ENCODE measurements around the gene SGSH. TPM values are rescaled to one million over a fixed set of nuclear protein-coding genes. Genes with fewer than 3 reads are reported as not detected.

The SGSH gene
- total RNA-seq, 5 donors from 2014 or later (not counting 1 experiment from before 2014, with no cell fraction given), result 133 to 197 (median 155) TPM

DNA sequence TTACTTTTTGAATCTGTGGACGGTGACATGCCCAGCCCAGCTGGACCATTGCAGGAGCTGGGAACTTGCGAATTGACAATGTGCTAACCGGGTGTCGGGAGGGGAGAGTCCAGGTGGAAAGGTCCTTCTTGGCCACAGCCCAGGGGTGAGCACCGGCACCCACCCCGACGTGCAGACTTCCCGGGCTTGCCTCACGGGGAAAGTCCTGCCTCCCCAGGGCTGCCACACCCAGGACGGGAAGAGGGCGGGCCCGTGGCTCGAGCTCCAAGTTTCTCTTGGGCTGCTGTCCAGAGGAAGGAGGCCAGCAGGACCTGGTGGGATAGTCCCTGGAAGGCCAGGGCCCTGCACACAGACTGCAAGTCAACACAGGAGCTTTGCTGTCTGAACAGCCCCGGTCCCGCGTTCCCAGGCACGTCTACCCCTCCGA, 32.6 kb downstream of the SGSH start:
- H3K9me3 Mint-ChIP-seq, result no peaks in the 10 kb centered on the region
- WGBS (ENCODE audit: insufficient coverage), result 90% methylated on average over 18 of the region's 18 CpGs
- ChIA-PET POLR2A (no interaction called here), CTCF (no interaction called here)
- ATAC-seq (replicated peaks in 1 of 4) (no peak), DNase-seq (no peak)
- H3K27me3 Mint-ChIP-seq, result peaks cover 0 to 3% of the 10 kb centered on the region in 2 donors
- no peaks in the 10 kb centered on the region for H3K4me1 Mint-ChIP-seq
- Histone ChIP-seq H3K36me3 (ENCODE audit: control insufficient read depth in 2 of 2, extremely low read depth in 1 of 2, insufficient read depth in 1 of 2, low read length in 1 of 2) (no peaks in the 10 kb centered on the region), H3K4me3 (ENCODE audit: control insufficient read depth in 1 of 2, extremely low read depth in 1 of 2, low read length in 1 of 2) (no peak overlapping the region), H3K27ac (ENCODE audit: low read length) (no peak overlapping the region), H3K27me3 (replicated peaks in 1 of 2; ENCODE audit: control insufficient read depth in 2 of 2, extremely low read depth in 1 of 2, insufficient read depth in 2 of 2, low read length in 1 of 2) (peaks cover 0 to 52% of the 10 kb centered on the region in 2 experiments), H3K4me1 (ENCODE audit: control insufficient read depth in 1 of 2, extremely low read depth in 1 of 2, insufficient read depth in 2 of 2, low read length in 2 of 2) (no peaks in the 10 kb centered on the region), H3K9me3 (no peaks in the 10 kb centered on the region)
- no peak overlapping the region for H3K27ac Mint-ChIP-seq
- H3K4me3 Mint-ChIP-seq, result no peak overlapping the region
- H3K36me3 Mint-ChIP-seq, result no peaks in the 10 kb centered on the region

DNA sequence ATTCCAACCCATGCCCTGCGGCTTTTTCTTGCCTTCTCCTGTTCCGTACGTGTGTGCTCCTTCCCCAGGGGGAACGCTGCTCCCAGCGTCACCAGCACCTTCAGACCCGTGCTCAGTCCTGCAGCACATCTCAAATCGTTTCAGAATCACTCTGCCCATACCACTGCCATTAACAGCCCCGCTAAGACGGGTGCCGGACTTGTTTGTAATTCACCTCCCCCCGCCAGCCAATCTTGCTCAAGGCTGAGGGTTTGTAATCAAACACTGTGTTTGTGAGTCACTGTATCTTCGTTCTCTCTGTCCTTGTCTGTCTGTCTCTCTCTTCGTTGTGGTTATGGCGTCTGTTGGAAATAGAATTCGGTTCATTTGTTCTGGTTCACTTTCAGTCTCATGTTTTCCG, 33.0 kb downstream of the SGSH start:
- no peaks in the 10 kb centered on the region for H3K4me1 ChIP-seq (ENCODE audit: control insufficient read depth in 1 of 2, extremely low read depth in 1 of 2, insufficient read depth in 2 of 2, low read length in 2 of 2)
- H3K36me3 ChIP-seq (ENCODE audit: control insufficient read depth in 2 of 2, extremely low read depth in 1 of 2, insufficient read depth in 1 of 2, low read length in 1 of 2), result no peaks in the 10 kb centered on the region
- ATAC-seq (replicated peaks in 1 of 4) (no peak), DNase-seq (no peak)
- 90% methylated on average over 13 of the region's 16 CpGs for WGBS (ENCODE audit: insufficient coverage)
- ChIA-PET POLR2A (no interaction called here), CTCF (no interaction called here)
- H3K27ac ChIP-seq (ENCODE audit: low read length), result no peak overlapping the region
- H3K27me3 Mint-ChIP-seq, result peaks cover 0 to 3% of the 10 kb centered on the region in 2 donors
- no peaks in the 10 kb centered on the region for H3K9me3 ChIP-seq
- no peak overlapping the region for H3K4me3 Mint-ChIP-seq
- no peaks in the 10 kb centered on the region for H3K9me3 Mint-ChIP-seq
- H3K4me3 ChIP-seq (ENCODE audit: control insufficient read depth in 1 of 2, extremely low read depth in 1 of 2, low read length in 1 of 2), result no peak overlapping the region
- H3K27ac Mint-ChIP-seq, result no peak overlapping the region
- no peaks in the 10 kb centered on the region for H3K4me1 Mint-ChIP-seq
- H3K36me3 Mint-ChIP-seq, result no peaks in the 10 kb centered on the region
- peaks cover 0 to 52% of the 10 kb centered on the region in 2 experiments for H3K27me3 ChIP-seq (replicated peaks in 1 of 2; ENCODE audit: control insufficient read depth in 2 of 2, extremely low read depth in 1 of 2, insufficient read depth in 2 of 2, low read length in 1 of 2)

DNA sequence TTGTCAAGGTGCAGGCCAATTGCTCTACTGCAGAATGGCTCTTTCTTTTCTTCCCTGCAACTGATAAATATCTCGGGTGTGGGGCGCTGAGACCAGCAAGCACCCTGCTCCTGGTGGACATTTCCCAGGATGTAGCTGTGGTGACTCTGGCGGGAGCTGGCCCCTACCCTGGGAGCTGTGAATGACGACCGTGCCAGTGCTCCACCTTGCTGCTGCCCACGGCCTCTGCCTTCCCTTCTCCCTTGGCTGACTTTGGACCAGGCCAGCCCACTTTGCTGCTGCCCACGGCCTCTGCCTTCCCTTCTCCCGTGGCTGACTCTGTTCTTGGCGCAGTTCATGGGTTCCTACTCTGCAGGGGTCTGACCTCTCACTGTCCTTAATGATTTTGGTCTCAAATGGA, 34.2 kb downstream of the SGSH start:
- H3K36me3 Mint-ChIP-seq, result no peaks in the 10 kb centered on the region
- no peak overlapping the region for H3K4me3 Mint-ChIP-seq
- no peak for ATAC-seq (replicated peaks in 1 of 4)
- no peak overlapping the region for H3K27ac Mint-ChIP-seq
- ChIA-PET CTCF (interaction anchor here in 1 of 2 donors (0.6 kb wide), 1 partner anchor 14 kb away, joined by 4 read pairs; no protein-coding TSS in a partner anchor), POLR2A (interaction anchor here in 1 of 2 donors (0.6 kb wide), 1 partner anchor 149 kb away, joined by 4 read pairs; no protein-coding TSS in a partner anchor)
- H3K36me3 ChIP-seq (ENCODE audit: control insufficient read depth in 2 of 2, extremely low read depth in 1 of 2, insufficient read depth in 1 of 2, low read length in 1 of 2), result no peaks in the 10 kb centered on the region
- no peak overlapping the region for H3K4me3 ChIP-seq (ENCODE audit: control insufficient read depth in 1 of 2, extremely low read depth in 1 of 2, low read length in 1 of 2)
- H3K4me1 ChIP-seq (ENCODE audit: control insufficient read depth in 1 of 2, extremely low read depth in 1 of 2, insufficient read depth in 2 of 2, low read length in 2 of 2), result no peaks in the 10 kb centered on the region
- H3K27ac ChIP-seq (ENCODE audit: low read length), result no peak overlapping the region
- WGBS (ENCODE audit: insufficient coverage), result 74% methylated on average over 9 of the region's 9 CpGs
- H3K27me3 ChIP-seq (replicated peaks in 1 of 2; ENCODE audit: control insufficient read depth in 2 of 2, extremely low read depth in 1 of 2, insufficient read depth in 2 of 2, low read length in 1 of 2), result peaks cover 0 to 51% of the 10 kb centered on the region in 2 experiments
- H3K4me1 Mint-ChIP-seq, result no peaks in the 10 kb centered on the region
- no peaks in the 10 kb centered on the region for H3K9me3 Mint-ChIP-seq
- peaks cover 0 to 5% of the 10 kb centered on the region in 2 donors for H3K27me3 Mint-ChIP-seq
- no peak for DNase-seq
- H3K9me3 ChIP-seq, result no peaks in the 10 kb centered on the region

DNA sequence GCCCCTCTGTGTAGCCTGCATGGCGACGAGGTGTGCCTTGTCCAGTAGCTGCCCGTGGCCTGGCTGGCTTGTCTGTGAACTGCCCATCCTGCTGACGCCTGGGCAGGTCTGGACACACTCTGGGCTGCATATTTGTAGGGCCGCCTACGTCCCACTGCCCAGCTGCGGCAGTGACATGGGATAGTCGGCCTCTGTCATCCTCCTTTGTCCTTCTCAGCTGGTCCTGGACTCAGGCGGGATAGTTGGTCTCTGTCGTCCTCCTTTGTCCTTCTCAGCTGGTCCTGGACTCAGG, 35.8 kb downstream of the SGSH start:
- Mint-ChIP-seq H3K4me1 (no peaks in the 10 kb centered on the region), H3K27ac (no peak overlapping the region), H3K36me3 (no peaks in the 10 kb centered on the region), H3K27me3 (peaks cover 0 to 2% of the 10 kb centered on the region in 2 donors), H3K9me3 (no peaks in the 10 kb centered on the region), H3K4me3 (no peak overlapping the region)
- Histone ChIP-seq H3K36me3 (ENCODE audit: control insufficient read depth in 2 of 2, extremely low read depth in 1 of 2, insufficient read depth in 1 of 2, low read length in 1 of 2) (no peaks in the 10 kb centered on the region), H3K9me3 (no peaks in the 10 kb centered on the region), H3K4me3 (ENCODE audit: control insufficient read depth in 1 of 2, extremely low read depth in 1 of 2, low read length in 1 of 2) (no peak overlapping the region), H3K4me1 (ENCODE audit: control insufficient read depth in 1 of 2, extremely low read depth in 1 of 2, insufficient read depth in 2 of 2, low read length in 2 of 2) (no peaks in the 10 kb centered on the region), H3K27ac (ENCODE audit: low read length) (no peak overlapping the region), H3K27me3 (replicated peaks in 1 of 2; ENCODE audit: control insufficient read depth in 2 of 2, extremely low read depth in 1 of 2, insufficient read depth in 2 of 2, low read length in 1 of 2) (peaks cover 0 to 45% of the 10 kb centered on the region in 2 experiments)
- WGBS (ENCODE audit: insufficient coverage), result 74% methylated on average over 4 of the region's 10 CpGs
- POLR2A ChIA-PET, result no interaction called here
- CTCF ChIA-PET, result no interaction called here
- ATAC-seq (replicated peaks in 1 of 4) (no peak), DNase-seq (no peak)

DNA sequence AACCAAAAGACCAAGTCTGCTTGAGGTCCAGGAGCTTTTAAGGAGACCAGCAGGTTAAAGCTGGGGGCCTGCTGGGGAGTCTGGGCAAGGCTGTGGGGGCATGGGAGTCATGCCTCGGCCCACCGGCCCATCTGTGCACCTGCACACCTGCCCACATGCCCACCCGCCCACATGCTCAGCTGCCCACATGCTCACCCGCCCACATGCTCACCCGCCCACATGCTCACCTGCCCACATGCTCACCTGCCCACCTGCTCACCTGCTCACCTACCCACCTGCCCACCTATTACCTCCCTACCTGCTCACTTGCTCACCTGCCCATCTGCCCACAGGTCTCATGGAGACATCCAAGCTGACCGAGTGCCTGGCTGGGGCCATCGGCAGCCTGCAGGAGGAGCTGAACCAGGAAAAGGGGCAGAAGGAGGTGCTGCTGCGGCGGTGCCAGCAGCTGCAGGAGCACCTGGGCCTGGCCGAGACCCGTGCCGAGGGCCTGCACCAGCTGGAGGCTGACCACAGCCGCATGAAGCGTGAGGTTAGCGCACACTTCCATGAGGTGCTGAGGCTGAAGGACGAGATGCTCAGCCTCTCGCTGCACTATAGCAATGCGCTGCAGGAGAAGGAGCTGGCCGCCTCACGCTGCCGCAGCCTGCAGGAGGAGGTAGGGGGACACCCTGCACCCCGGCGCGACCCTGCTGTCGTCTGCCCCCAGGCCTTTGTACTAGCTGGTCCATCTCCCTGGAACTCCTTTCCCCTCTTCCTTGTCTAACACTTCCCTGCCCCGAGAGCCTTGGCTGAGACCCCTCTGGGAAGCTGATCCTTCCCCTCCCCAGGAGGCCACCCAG, 36.3 kb downstream of the SGSH start:
- ChIA-PET CTCF (no interaction called here), POLR2A (no interaction called here)
- Histone ChIP-seq H3K4me3 (ENCODE audit: control insufficient read depth in 1 of 2, extremely low read depth in 1 of 2, low read length in 1 of 2) (no peak overlapping the region), H3K36me3 (ENCODE audit: control insufficient read depth in 2 of 2, extremely low read depth in 1 of 2, insufficient read depth in 1 of 2, low read length in 1 of 2) (no peaks in the 10 kb centered on the region), H3K4me1 (ENCODE audit: control insufficient read depth in 1 of 2, extremely low read depth in 1 of 2, insufficient read depth in 2 of 2, low read length in 2 of 2) (no peaks in the 10 kb centered on the region), H3K9me3 (no peaks in the 10 kb centered on the region), H3K27me3 (replicated peaks in 1 of 2; ENCODE audit: control insufficient read depth in 2 of 2, extremely low read depth in 1 of 2, insufficient read depth in 2 of 2, low read length in 1 of 2) (peaks cover 0 to 41% of the 10 kb centered on the region in 2 experiments), H3K27ac (ENCODE audit: low read length) (no peak overlapping the region)
- Mint-ChIP-seq H3K4me3 (no peak overlapping the region), H3K9me3 (no peaks in the 10 kb centered on the region), H3K27ac (no peak overlapping the region), H3K36me3 (no peaks in the 10 kb centered on the region), H3K4me1 (no peaks in the 10 kb centered on the region), H3K27me3 (peaks cover 0 to 2% of the 10 kb centered on the region in 2 donors)
- WGBS (ENCODE audit: insufficient coverage), result 76% methylated on average over 25 of the region's 26 CpGs
- ATAC-seq (replicated peaks in 1 of 4) (no peak), DNase-seq (no peak)

DNA sequence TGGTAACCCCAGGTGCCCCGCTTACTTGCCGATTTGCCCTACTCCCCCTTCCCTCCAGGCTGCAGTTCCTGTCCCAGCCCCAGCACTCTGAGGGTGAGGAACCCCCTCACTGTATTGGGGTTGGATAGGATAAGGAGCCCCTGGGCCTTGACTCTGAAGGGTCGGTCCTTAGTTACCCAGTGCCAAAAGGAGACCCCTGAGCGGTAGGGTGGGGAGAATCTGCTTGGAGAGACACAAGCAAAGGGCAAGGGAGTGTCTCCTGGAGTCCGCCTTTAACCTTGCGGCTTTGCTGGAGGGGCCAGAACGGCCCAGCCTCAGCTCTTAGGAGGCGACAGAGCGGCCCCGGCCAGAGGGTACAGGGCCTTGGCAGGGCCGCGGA, 37.3 kb downstream of the SGSH start:
- Histone ChIP-seq H3K27me3 (replicated peaks in 1 of 2; ENCODE audit: control insufficient read depth in 2 of 2, extremely low read depth in 1 of 2, insufficient read depth in 2 of 2, low read length in 1 of 2) (peaks cover 0 to 36% of the 10 kb centered on the region in 2 experiments), H3K9me3 (no peaks in the 10 kb centered on the region), H3K4me1 (ENCODE audit: control insufficient read depth in 1 of 2, extremely low read depth in 1 of 2, insufficient read depth in 2 of 2, low read length in 2 of 2) (no peaks in the 10 kb centered on the region), H3K27ac (ENCODE audit: low read length) (no peak overlapping the region), H3K36me3 (ENCODE audit: control insufficient read depth in 2 of 2, extremely low read depth in 1 of 2, insufficient read depth in 1 of 2, low read length in 1 of 2) (no peaks in the 10 kb centered on the region), H3K4me3 (ENCODE audit: control insufficient read depth in 1 of 2, extremely low read depth in 1 of 2, low read length in 1 of 2) (no peak overlapping the region)
- no peaks in the 10 kb centered on the region for H3K9me3 Mint-ChIP-seq
- H3K27ac Mint-ChIP-seq, result no peak overlapping the region
- POLR2A ChIA-PET, result no interaction called here
- H3K36me3 Mint-ChIP-seq, result no peaks in the 10 kb centered on the region
- CTCF ChIA-PET, result interaction anchor here in 1 of 2 donors (1.0 kb wide), 1 partner anchor 81 kb away, joined by 5 read pairs; the partner anchor contains the start of gene GAA
- no peaks in the 10 kb centered on the region for H3K4me1 Mint-ChIP-seq
- ATAC-seq (replicated peaks in 1 of 4) (no peak), DNase-seq (no peak)
- 97% methylated on average over 8 of the region's 12 CpGs for WGBS (ENCODE audit: insufficient coverage)
- peaks cover 0 to 3% of the 10 kb centered on the region in 2 donors for H3K27me3 Mint-ChIP-seq
- no peak overlapping the region for H3K4me3 Mint-ChIP-seq

All from T-cell (primary cell).